B cell (primary cell): Measurements from ENCODE around the gene PKNOX2. TPM values are rescaled to one million over a fixed set of nuclear protein-coding genes. Genes with fewer than 3 reads are reported as not detected.

Experiments
- ATAC-seq: fragments of 200-7000 bp; cut with Tn5 transposase; one replicate; pipeline ENCODE4 v1.10.0; 2021; ENCODE audit warnings: low read depth, mild to moderate bottlenecking, moderate number of reproducible peaks, moderate library complexity
- CTCF ChIA-PET: fragments of 350-600 bp; sonication (Branson Sonifier 250); formaldehyde crosslinking; loops from one replicate; lab custom pipeline; 2021; ENCODE audit warnings: antibody characterized with exemption, inconsistent platforms; lab: Charles Lee
- POLR2A ChIA-PET: fragments of 350-600 bp; sonication (Branson Sonifier 250); formaldehyde crosslinking; loops from one replicate; lab custom pipeline; 2021; ENCODE audit warnings: antibody characterized with exemption; lab: Charles Lee
- DNase-seq: peaks from one replicate; pipeline ENCODE4 v3.0.0; 2013
- H2AFZ ChIP-seq: 2 replicates; pipeline ENCODE4 v1.6.1; 2012; ENCODE audit warnings: mild to moderate bottlenecking, low read depth, low read length; ENCODE audit not compliant: insufficient read depth, poor library complexity, severe bottlenecking
- H3K27ac ChIP-seq, 2 donors: 1 replicate in 1 of 2; 2 replicates in 1 of 2; pipeline ENCODE4 v1.5.1; 2012 to 2013; ENCODE audit warnings: low read length in 2 of 2, mild to moderate bottlenecking in 2 of 2, moderate library complexity in 1 of 2
- H3K27me3 ChIP-seq, 4 experiments: fragments of 200-600 bp in 1 of 4; sonication (generic) in 1 of 4; replicated peaks in 1 of 4; 1 replicate in 2 of 4; 2 replicates in 2 of 4; pipeline versions ENCODE4 v1.6.1 to v1.7.0; 2013 to 2016; ENCODE audit warnings: low read length in 3 of 4, mild to moderate bottlenecking in 2 of 4, mixed read lengths in 1 of 4, moderate library complexity in 1 of 4; ENCODE audit not compliant: insufficient read depth in 4 of 4, control insufficient read depth in 3 of 4; ENCODE audit errors: control extremely low read depth in 1 of 4
- H3K36me3 ChIP-seq, 2 experiments: replicated peaks in 1 of 2; 1 replicate in 1 of 2; 2 replicates in 1 of 2; pipeline versions ENCODE4 v1.6.1 to v1.7.1; 2013; ENCODE audit warnings: low read length in 1 of 2; ENCODE audit not compliant: insufficient read depth in 2 of 2, control insufficient read depth in 1 of 2; ENCODE audit errors: control extremely low read depth in 1 of 2, extremely low read depth in 1 of 2
- H3K4me1 ChIP-seq, 2 donors: fragments of 200-600 bp in 1 of 2; sonication (generic) in 1 of 2; 1 replicate in 1 of 2; 2 replicates in 1 of 2; pipeline versions ENCODE4 v1.5.1 to v1.6.1; 2013 to 2017; ENCODE audit warnings: low read length in 2 of 2; ENCODE audit not compliant: control insufficient read depth in 2 of 2, insufficient read depth in 2 of 2
- H3K4me2 ChIP-seq: replicated peaks from 2 replicates; pipeline ENCODE3; 2012; ENCODE audit warnings: mild to moderate bottlenecking, low read depth, low read length; ENCODE audit not compliant: poor library complexity, severe bottlenecking
- H3K4me3 ChIP-seq, 5 experiments: fragments of 200-600 bp in 1 of 5; sonication (generic) in 1 of 5; 1 replicate in 3 of 5; 2 replicates in 2 of 5; pipeline versions ENCODE4 v1.5.1 to v1.7.0; 2011 to 2016; ENCODE audit warnings: low read length in 4 of 5, mild to moderate bottlenecking in 4 of 5, low read depth in 2 of 5, control low read depth in 1 of 5, moderate library complexity in 1 of 5; ENCODE audit not compliant: insufficient read depth in 1 of 5; ENCODE audit errors: control extremely low read depth in 1 of 5, extremely low read depth in 1 of 5
- H3K79me2 ChIP-seq: fragments of 200-600 bp; sonication (generic); one replicate; pipeline ENCODE4 v1.6.0; 2016; ENCODE audit warnings: low read length; ENCODE audit not compliant: control insufficient read depth, insufficient read depth
- H3K9ac ChIP-seq: fragments of 200-600 bp; sonication (generic); 2 replicates; pipeline ENCODE4 v1.6.1; 2017; ENCODE audit warnings: mild to moderate bottlenecking, low read length, moderate library complexity
- H3K9me3 ChIP-seq, 3 donors: one replicate each; pipeline versions ENCODE4 v1.6.1 to v1.7.1; 2013; ENCODE audit warnings: low read length in 2 of 3; ENCODE audit not compliant: control insufficient read depth in 2 of 3, insufficient read depth in 1 of 3; ENCODE audit errors: control extremely low read depth in 1 of 3
- H4K20me1 ChIP-seq: 2 replicates; pipeline ENCODE4 v1.6.0; 2012; ENCODE audit warnings: mild to moderate bottlenecking, low read length; ENCODE audit not compliant: insufficient read depth, control insufficient read depth, poor library complexity, severe bottlenecking
- H3K27ac Mint-ChIP-seq: one replicate; pipeline ENCODE4 v1.8.0; 2021; ENCODE audit warnings: mixed read lengths
- H3K27me3 Mint-ChIP-seq: one replicate; pipeline ENCODE4 v1.8.0; 2021; ENCODE audit warnings: mixed read lengths
- H3K4me1 Mint-ChIP-seq: one replicate; pipeline ENCODE4 v1.8.0; 2021; ENCODE audit warnings: mixed read lengths
- H3K4me3 Mint-ChIP-seq: one replicate; pipeline ENCODE4 v1.8.0; 2021; ENCODE audit warnings: mixed read lengths
- H3K9me3 Mint-ChIP-seq: one replicate; pipeline ENCODE4 v1.8.0; 2022; ENCODE audit warnings: mixed read lengths; ENCODE audit not compliant: insufficient read depth
- CTCF ChIP-seq: fragments of 200-600 bp; IDR thresholded peaks from one replicate; pipeline ENCODE4 v1.8.0; 2022; ENCODE audit warnings: antibody characterized with exemption, mild to moderate bottlenecking
- EZH2 ChIP-seq: IDR thresholded peaks from 2 replicates; pipeline ENCODE4 v1.6.1; 2012; ENCODE audit warnings: borderline replicate concordance, low read depth, mild to moderate bottlenecking, moderate library complexity, low read length; ENCODE audit not compliant: insufficient read depth, poor library complexity, severe bottlenecking
- WGBS: methylation state at CpG from one replicate; pipeline ENCODE4 v1.1.5; 2013; ENCODE audit warnings: missing lambda C conversion rate; ENCODE audit not compliant: insufficient coverage; 5-methylcytosine and 5-hydroxymethylcytosine counted together
- intact Hi-C: fragments of 100-400 bp; cut with micrococcal nuclease; formaldehyde crosslinking; loops from one replicate; pipeline ENCODE4 v1.10.0; 2022
- polyA plus RNA-seq: library from polyadenylated mRNA; depleted of rRNA; stranded (reverse); fragments of >200 nt; gene quantifications from 2 replicates; pipeline ENCODE4 v1.2.3, GENCODE V29; 2012
- total RNA-seq, 2 donors: library from RNA; stranded (reverse); fragments of 120-200 nt in 1 of 2; gene quantifications; 1 replicate in 1 of 2; 2 replicates in 1 of 2; pipeline versions ENCODE4 v1.2.3 to v1.2.4, GENCODE V29; 2013 to 2022

PKNOX2 gene
- total and polyA plus RNA-seq, 2 donors (not counting 1 experiment from before 2014, with no cell fraction given): not detected

- intact Hi-C loops: loop anchor here (1.0 to 5.0 kb wide), 2 partner anchors 206 to 386 kb away; no protein-coding TSS in a partner anchor
Measured at GRCh38 chr11:125348141-125348651, 183.6 kb downstream of the PKNOX2 start.

More at GRCh38 chr11:125348141-125348651, 183.6 kb downstream of the PKNOX2 start:
- H3K4me3 Mint-ChIP-seq: no peak overlapping the region
- peaks cover 29% of the 10 kb centered on the region for H3K27me3 Mint-ChIP-seq
- no peak overlapping the region for H3K9ac ChIP-seq
- H3K36me3 ChIP-seq: no peaks in the 10 kb centered on the region
- ChIA-PET CTCF (no interaction called here), POLR2A (no interaction called here)
- DNase-seq: no peak
- no peak overlapping the region for H3K4me2 ChIP-seq
- no peaks in the 10 kb centered on the region for H3K79me2 ChIP-seq
- WGBS: 82% methylated on average over 11 of the region's 13 CpGs
- H2AFZ ChIP-seq: no peak overlapping the region
- H3K4me1 ChIP-seq: peaks cover 0 to 4% of the 10 kb centered on the region in 2 donors
- no peak overlapping the region for H3K4me3 ChIP-seq
- H3K4me1 Mint-ChIP-seq: no peaks in the 10 kb centered on the region
- H3K27ac ChIP-seq: no peak overlapping the region
- peaks cover 0 to 7% (median 0%) of the 10 kb centered on the region in 4 experiments for H3K27me3 ChIP-seq
- H3K9me3 ChIP-seq: no peaks in the 10 kb centered on the region
- TF ChIP-seq CTCF (no peak), EZH2 (no peak)
- no peak for ATAC-seq
- H4K20me1 ChIP-seq: no peaks in the 10 kb centered on the region
- no peak overlapping the region for H3K27ac Mint-ChIP-seq
- no peaks in the 10 kb centered on the region for H3K9me3 Mint-ChIP-seq
